Nephron (organoid): Measurements from ENCODE around the gene HOOK2.

Experiments
- H3K27ac Mint-ChIP-seq, 3 experiments: 2 replicates each; pipeline ENCODE4 v1.8.0; 2020; ENCODE audit warnings: mixed read lengths in 3 of 3, mild to moderate bottlenecking in 2 of 3, moderate library complexity in 1 of 3
- H3K27me3 Mint-ChIP-seq: 2 replicates; pipeline ENCODE4 v1.8.0; 2021; ENCODE audit warnings: low read depth, mild to moderate bottlenecking, moderate library complexity, mixed read lengths
- H3K36me3 Mint-ChIP-seq: 2 replicates; pipeline ENCODE4 v1.8.0; 2020; ENCODE audit warnings: low read depth, mixed read lengths
- H3K4me1 Mint-ChIP-seq: 2 replicates; pipeline ENCODE4 v1.8.0; 2020; ENCODE audit warnings: mixed read lengths
- H3K4me3 Mint-ChIP-seq, 3 experiments: 2 replicates each; pipeline ENCODE4 v1.8.0; 2020; ENCODE audit warnings: mild to moderate bottlenecking in 3 of 3, mixed read lengths in 3 of 3, moderate library complexity in 2 of 3
- H3K9me3 Mint-ChIP-seq: 2 replicates; pipeline ENCODE4 v1.8.0; 2020; ENCODE audit warnings: mixed read lengths
- CTCF ChIP-seq, 3 experiments: fragments of 200-600 bp; sonication (generic); IDR thresholded peaks; one replicate each; pipeline ENCODE4 v1.5.0; 2021; ENCODE audit warnings: antibody characterized with exemption in 3 of 3; ENCODE audit not compliant: unreplicated experiment in 3 of 3

HOOK2 gene

GRCh38 chr19:12787458-12787857, 12.1 kb upstream of the HOOK2 start:
- TF ChIP-seq CTCF (IDR thresholded peaks at IDR 0.05; ENCODE audit: unreplicated experiment in 3 of 3): no peak
- Mint-ChIP-seq H3K9me3 (no peaks in the 10 kb centered on the region), H3K36me3 (no peaks in the 10 kb centered on the region), H3K27me3 (no peaks in the 10 kb centered on the region), H3K4me1 (peaks cover 30% of the 10 kb centered on the region), H3K27ac (peak overlapping the region; percentile 68 to 100 (median 99)), H3K4me3 (no peak overlapping the region)

GRCh38 chr19:12786952-12787351, 11.6 kb upstream of the HOOK2 start:
- no peak for TF ChIP-seq CTCF (IDR thresholded peaks at IDR 0.05; ENCODE audit: unreplicated experiment in 3 of 3)
- no peaks in the 10 kb centered on the region for H3K27me3 Mint-ChIP-seq
- H3K4me3 Mint-ChIP-seq: no peak overlapping the region
- no peaks in the 10 kb centered on the region for H3K36me3 Mint-ChIP-seq
- no peaks in the 10 kb centered on the region for H3K9me3 Mint-ChIP-seq
- peaks cover 34% of the 10 kb centered on the region for H3K4me1 Mint-ChIP-seq
- peak overlapping the region; percentile 68 to 100 (median 99) for H3K27ac Mint-ChIP-seq

- H3K27me3 Mint-ChIP-seq: no peaks in the 10 kb centered on the region
- peaks cover 35% of the 10 kb centered on the region for H3K4me1 Mint-ChIP-seq
- no peaks in the 10 kb centered on the region for H3K9me3 Mint-ChIP-seq
- no peak for TF ChIP-seq CTCF (IDR thresholded peaks at IDR 0.05; ENCODE audit: unreplicated experiment in 3 of 3)
- no peaks in the 10 kb centered on the region for H3K36me3 Mint-ChIP-seq
- H3K4me3 Mint-ChIP-seq: no peak overlapping the region
- H3K27ac Mint-ChIP-seq: peak overlapping the region in 2 of 3 experiments; percentile 44 to 100
These were observed 11.0 kb upstream of the HOOK2 start for GRCh38 chr19:12786141-12786870.

GRCh38 chr19:12785431-12786031, 10.2 kb upstream of the HOOK2 start:
- H3K27me3 Mint-ChIP-seq: no peaks in the 10 kb centered on the region
- no peak overlapping the region for H3K27ac Mint-ChIP-seq
- TF ChIP-seq CTCF (IDR thresholded peaks at IDR 0.05; ENCODE audit: unreplicated experiment in 3 of 3): no peak
- no peaks in the 10 kb centered on the region for H3K36me3 Mint-ChIP-seq
- no peaks in the 10 kb centered on the region for H3K9me3 Mint-ChIP-seq
- H3K4me1 Mint-ChIP-seq: peaks cover 29% of the 10 kb centered on the region
- H3K4me3 Mint-ChIP-seq: no peak overlapping the region

- H3K4me3 Mint-ChIP-seq: no peak overlapping the region
- no peak overlapping the region for H3K27ac Mint-ChIP-seq
- H3K9me3 Mint-ChIP-seq: no peaks in the 10 kb centered on the region
- no peaks in the 10 kb centered on the region for H3K36me3 Mint-ChIP-seq
- peaks cover 25% of the 10 kb centered on the region for H3K4me1 Mint-ChIP-seq
- TF ChIP-seq CTCF (IDR thresholded peaks at IDR 0.05; ENCODE audit: unreplicated experiment in 3 of 3): no peak
- no peaks in the 10 kb centered on the region for H3K27me3 Mint-ChIP-seq
These were observed 9.6 kb upstream of the HOOK2 start for GRCh38 chr19:12784871-12785430.
